Measurements from ENCODE around the gene DNM3. TPM values are rescaled to one million over a fixed set of nuclear protein-coding genes. Genes with fewer than 3 reads are reported as not detected.

The DNM3 gene
- total RNA-seq, 1 donor from 2014 or later: 1.1 TPM

DNA sequence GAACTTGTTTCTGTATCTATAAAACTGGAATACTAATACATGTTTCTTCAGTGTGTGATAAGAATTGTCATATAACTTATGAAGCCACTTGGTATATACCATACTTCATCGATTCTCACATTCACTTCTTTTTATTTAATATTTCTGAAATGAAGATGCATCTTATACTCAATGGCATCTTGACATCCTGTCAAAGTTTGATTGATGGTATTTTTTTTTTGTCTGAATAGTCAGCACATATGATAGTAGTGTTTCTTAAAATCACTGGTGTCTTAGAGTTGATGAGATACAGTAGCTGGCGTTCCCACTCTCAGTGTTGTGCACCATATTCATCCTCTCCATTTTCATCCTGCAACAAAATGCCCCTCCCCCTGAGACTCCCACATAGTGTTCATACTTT, 544.7 kb downstream of the DNM3 start:
- Mint-ChIP-seq H3K4me3 (no peak overlapping the region), H3K27ac (no peak overlapping the region), H3K27me3 (ENCODE audit: insufficient read depth, low read depth) (peaks cover 5% of the 10 kb centered on the region), H3K9me3 (no peaks in the 10 kb centered on the region), H3K4me1 (peaks cover 43% of the 10 kb centered on the region), H3K36me3 (no peaks in the 10 kb centered on the region)
- Histone ChIP-seq H3K9ac (no peak overlapping the region), H3K27ac (no peak overlapping the region), H4K20me1 (ENCODE audit: low read depth) (no peaks in the 10 kb centered on the region), H3K27me3 (no peaks in the 10 kb centered on the region), H3K36me3 (no peaks in the 10 kb centered on the region), H2AFZ (replicated peaks) (no peak overlapping the region), H3K4me1 (peaks cover 11% of the 10 kb centered on the region), H3K9me3 (ENCODE audit: low read depth) (no peaks in the 10 kb centered on the region), H3K4me2 (no peak overlapping the region), H3F3A (ENCODE audit: low read depth) (no peaks in the 10 kb centered on the region), H3K79me2 (ENCODE audit: low read depth) (no peaks in the 10 kb centered on the region), H3K4me3 (no peak overlapping the region)
- no peak for DNase-seq (ENCODE audit: low spot score)
- TF ChIP-seq EZH2 (IDR thresholded peaks at IDR 0.05) (no peak), CTCF (IDR thresholded peaks at IDR 0.05) (no peak), EZH2phosphoT487 (IDR thresholded peaks at IDR 0.05) (no peak)

DNA sequence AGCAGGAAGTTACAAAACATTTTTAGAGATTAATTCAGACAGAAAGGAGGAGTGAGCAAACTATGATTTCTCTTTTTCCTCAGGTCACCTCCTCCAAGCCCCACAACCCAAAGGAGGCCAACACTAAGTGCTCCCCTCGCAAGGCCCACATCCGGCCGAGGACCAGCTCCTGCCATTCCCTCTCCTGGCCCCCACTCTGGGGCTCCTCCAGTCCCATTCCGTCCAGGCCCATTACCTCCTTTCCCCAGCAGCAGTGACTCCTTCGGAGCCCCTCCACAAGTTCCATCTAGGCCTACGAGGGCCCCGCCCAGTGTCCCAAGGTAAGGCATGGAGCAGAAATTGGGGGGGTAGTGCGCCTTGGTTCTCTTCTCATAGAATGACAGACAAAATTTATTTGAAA, 547.2 kb downstream of the DNM3 start:
- no peak overlapping the region for H3K4me3 Mint-ChIP-seq
- Histone ChIP-seq H3K9ac (no peak overlapping the region), H3K4me2 (no peak overlapping the region), H3K9me3 (ENCODE audit: low read depth) (no peaks in the 10 kb centered on the region), H3K4me1 (peaks cover 13% of the 10 kb centered on the region), H2AFZ (replicated peaks) (no peak overlapping the region), H3F3A (ENCODE audit: low read depth) (no peaks in the 10 kb centered on the region), H3K36me3 (no peaks in the 10 kb centered on the region), H4K20me1 (ENCODE audit: low read depth) (no peaks in the 10 kb centered on the region), H3K27me3 (no peaks in the 10 kb centered on the region), H3K4me3 (no peak overlapping the region), H3K27ac (no peak overlapping the region), H3K79me2 (ENCODE audit: low read depth) (no peaks in the 10 kb centered on the region)
- TF ChIP-seq EZH2phosphoT487 (IDR thresholded peaks at IDR 0.05) (no peak), EZH2 (IDR thresholded peaks at IDR 0.05) (no peak), CTCF (IDR thresholded peaks at IDR 0.05) (no peak)
- DNase-seq (ENCODE audit: low spot score): no peak
- H3K27ac Mint-ChIP-seq: no peak overlapping the region
- H3K36me3 Mint-ChIP-seq: no peaks in the 10 kb centered on the region
- peaks cover 32% of the 10 kb centered on the region for H3K4me1 Mint-ChIP-seq
- no peaks in the 10 kb centered on the region for H3K9me3 Mint-ChIP-seq
- H3K27me3 Mint-ChIP-seq (ENCODE audit: insufficient read depth, low read depth): peaks cover 3% of the 10 kb centered on the region

GRCh38 chr1:172390301-172390682, 549.0 kb downstream of the DNM3 start:
- Histone ChIP-seq H3K36me3 (no peaks in the 10 kb centered on the region), H2AFZ (replicated peaks) (no peak overlapping the region), H3K79me2 (ENCODE audit: low read depth) (no peaks in the 10 kb centered on the region), H3F3A (ENCODE audit: low read depth) (no peaks in the 10 kb centered on the region), H3K4me2 (no peak overlapping the region), H3K9me3 (ENCODE audit: low read depth) (no peaks in the 10 kb centered on the region), H3K27me3 (no peaks in the 10 kb centered on the region), H4K20me1 (ENCODE audit: low read depth) (no peaks in the 10 kb centered on the region), H3K4me1 (peaks cover 13% of the 10 kb centered on the region), H3K9ac (no peak overlapping the region), H3K27ac (no peak overlapping the region), H3K4me3 (no peak overlapping the region)
- no peaks in the 10 kb centered on the region for H3K9me3 Mint-ChIP-seq
- TF ChIP-seq EZH2 (IDR thresholded peaks at IDR 0.05) (no peak), CTCF (IDR thresholded peaks at IDR 0.05) (no peak), EZH2phosphoT487 (IDR thresholded peaks at IDR 0.05) (no peak)
- H3K36me3 Mint-ChIP-seq: no peaks in the 10 kb centered on the region
- H3K4me3 Mint-ChIP-seq: no peak overlapping the region
- H3K4me1 Mint-ChIP-seq: peaks cover 24% of the 10 kb centered on the region
- no peak for DNase-seq (ENCODE audit: low spot score)
- H3K27ac Mint-ChIP-seq: no peak overlapping the region
- H3K27me3 Mint-ChIP-seq (ENCODE audit: insufficient read depth, low read depth): peaks cover 3% of the 10 kb centered on the region

All from neural progenitor cell (in vitro differentiated cells).